Retinal pigment epithelial cell (primary cell): ENCODE measurements around the gene DPAGT1.

Experiments used
- DNase-seq: peaks from one replicate; pipeline ENCODE4 v3.0.0-alpha.2; 2010; ENCODE audit warnings: low read depth
- H3K4me3 ChIP-seq: 2 replicates; pipeline ENCODE4 v1.5.1; 2011; ENCODE audit warnings: mild to moderate bottlenecking, low read length, control low read depth, moderate library complexity
- TF ChIP-seq, protein P1 (sequence below): conservative IDR thresholded peaks from 2 replicates; pipeline ENCODE4 v1.5.1; 2011; ENCODE audit warnings: low read depth, low read length, control low read depth, inconsistent platforms

DPAGT1 gene

DNA sequence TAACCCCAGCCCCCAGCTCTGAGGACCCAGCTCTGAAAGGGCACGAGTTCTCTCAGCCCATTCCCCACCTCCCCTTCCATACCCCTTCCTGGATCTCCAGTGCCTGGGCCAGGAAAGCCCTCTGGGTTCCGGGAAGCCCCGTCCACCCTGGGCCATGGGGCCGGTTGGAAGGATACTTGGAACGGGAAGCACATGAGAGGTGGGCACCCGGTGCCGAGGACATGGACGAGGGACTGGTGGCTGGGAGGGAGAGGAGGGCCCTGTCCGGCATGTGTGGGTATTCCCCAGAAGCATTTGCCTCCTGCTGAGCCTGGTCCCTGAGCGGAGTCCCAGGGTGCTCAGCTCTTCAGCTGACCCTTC, 14.6 kb upstream of the DPAGT1 start:
- DNase-seq = no peak
- TF ChIP-seq, protein P1, sequence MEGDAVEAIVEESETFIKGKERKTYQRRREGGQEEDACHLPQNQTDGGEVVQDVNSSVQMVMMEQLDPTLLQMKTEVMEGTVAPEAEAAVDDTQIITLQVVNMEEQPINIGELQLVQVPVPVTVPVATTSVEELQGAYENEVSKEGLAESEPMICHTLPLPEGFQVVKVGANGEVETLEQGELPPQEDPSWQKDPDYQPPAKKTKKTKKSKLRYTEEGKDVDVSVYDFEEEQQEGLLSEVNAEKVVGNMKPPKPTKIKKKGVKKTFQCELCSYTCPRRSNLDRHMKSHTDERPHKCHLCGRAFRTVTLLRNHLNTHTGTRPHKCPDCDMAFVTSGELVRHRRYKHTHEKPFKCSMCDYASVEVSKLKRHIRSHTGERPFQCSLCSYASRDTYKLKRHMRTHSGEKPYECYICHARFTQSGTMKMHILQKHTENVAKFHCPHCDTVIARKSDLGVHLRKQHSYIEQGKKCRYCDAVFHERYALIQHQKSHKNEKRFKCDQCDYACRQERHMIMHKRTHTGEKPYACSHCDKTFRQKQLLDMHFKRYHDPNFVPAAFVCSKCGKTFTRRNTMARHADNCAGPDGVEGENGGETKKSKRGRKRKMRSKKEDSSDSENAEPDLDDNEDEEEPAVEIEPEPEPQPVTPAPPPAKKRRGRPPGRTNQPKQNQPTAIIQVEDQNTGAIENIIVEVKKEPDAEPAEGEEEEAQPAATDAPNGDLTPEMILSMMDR = no peak

DNA sequence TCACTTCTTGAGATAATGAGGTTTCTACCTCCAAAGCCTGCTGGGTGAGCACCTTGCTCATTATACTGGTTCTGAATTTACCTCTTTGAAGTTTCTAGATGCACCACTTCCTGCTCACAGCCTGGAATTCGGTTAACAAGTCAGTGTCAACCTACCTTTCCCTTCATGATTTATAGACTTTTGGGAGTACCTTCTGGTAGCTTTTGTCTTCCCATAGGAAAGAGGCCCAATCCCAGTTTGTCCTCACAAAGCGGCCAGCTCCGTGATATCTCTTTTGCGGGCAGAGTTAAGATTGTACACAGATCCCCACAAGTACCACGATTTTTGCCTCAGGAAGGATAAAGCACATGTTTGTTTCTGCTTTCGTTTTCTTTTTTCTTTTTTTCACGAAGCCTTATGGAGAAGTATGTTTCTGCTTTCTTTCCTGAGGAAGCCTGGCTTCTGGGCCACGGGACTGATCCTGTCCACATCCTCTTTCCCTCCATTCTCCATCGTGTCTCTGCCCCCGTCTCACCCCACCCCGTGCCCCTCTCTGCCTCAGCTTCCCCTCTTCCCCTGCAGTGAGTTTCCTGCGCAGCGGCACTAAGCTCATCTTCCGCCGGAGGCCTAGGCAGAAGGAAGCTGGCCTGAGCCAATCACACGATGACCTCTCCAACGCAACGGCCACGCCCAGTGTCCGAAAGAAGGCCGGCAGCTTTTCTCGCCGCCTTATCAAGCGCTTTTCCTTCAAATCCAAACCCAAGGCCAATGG, 14.0 kb upstream of the DPAGT1 start:
- DNase-seq = no peak
- TF ChIP-seq, protein P1 = no peak
- no peak overlapping the region for H3K4me3 ChIP-seq

More for the DNA sequence above, 14.6 kb upstream of the DPAGT1 start:
- H3K4me3 ChIP-seq = no peak overlapping the region

DNA sequence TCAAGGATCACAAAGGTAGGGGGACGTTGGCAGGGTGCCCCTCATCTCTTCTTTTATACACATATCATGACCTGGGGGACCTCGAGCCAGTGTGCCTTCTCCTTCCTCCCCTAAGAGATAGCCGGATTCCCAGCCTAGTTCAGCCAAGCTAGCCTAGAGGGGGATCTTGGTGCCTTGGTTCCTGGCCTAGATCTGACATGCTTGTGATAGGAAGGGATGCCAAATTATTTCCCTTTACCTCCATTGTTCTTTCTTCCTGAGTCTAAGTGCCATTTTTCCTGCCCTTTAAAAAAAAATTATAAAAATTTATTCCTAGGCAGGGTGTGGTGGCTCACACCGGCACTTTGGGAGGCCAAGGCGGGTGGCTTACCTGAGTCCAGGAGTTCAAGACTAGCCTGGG, 12.7 kb upstream of the DPAGT1 start:
- H3K4me3 ChIP-seq = no peak overlapping the region
- DNase-seq = no peak
- TF ChIP-seq, protein P1 = no peak

DNA sequence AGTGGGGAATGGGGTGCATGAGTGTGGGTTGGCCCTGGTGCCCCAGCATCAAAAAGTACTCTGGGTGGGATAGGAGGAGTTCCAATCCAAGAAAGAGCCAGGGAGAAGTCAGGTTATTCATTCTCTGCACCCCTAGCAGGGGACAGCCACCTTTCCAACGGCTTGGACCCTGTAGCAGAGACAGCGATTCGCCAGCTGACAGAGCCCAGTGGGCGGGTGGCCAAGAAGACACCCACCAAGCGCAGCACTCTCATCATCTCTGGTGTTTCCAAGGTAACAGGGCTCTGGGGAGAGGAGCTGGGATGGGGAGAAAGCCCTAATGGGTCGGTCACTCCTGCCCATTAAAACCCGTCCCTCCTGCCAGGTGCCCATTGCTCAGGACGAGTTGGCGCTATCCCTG, 12.1 kb upstream of the DPAGT1 start:
- TF ChIP-seq, protein P1 = no peak
- DNase-seq = no peak

DNA sequence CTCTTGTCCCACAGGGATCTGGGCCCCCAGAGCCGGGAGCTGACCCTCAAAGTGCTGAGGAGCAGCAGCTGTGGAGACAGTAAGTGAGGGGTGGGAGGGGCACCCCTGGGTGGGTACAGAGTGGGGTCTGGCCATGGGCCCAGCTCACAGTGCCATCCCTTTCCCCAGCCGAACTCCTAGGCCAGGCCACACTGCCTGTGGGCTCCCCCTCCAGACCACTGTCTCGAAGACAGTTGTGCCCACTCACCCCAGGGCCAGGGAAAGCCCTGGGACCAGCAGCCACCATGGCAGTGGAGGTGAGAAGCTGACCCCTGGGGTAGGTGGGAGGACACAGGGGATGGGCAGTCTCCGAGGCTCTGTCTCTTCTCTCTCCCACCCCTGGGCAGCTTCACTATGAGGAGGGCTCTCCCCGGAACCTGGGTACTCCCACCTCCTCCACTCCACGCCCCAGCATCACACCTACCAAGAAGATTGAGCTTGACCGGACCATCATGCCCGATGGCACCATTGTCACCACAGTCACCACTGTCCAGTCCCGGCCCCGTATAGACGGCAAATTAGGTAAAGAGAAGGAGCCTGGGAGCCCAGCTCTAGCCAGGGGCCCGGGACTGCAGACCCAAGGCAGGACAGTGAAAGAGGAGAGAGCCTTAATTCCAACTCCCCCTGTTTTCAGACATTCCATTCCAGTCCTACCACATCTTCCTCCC, 10.8 kb upstream of the DPAGT1 start:
- no peak for DNase-seq
- no peak overlapping the region for H3K4me3 ChIP-seq
- TF ChIP-seq, protein P1 = no peak

More for the DNA sequence above, 12.1 kb upstream of the DPAGT1 start:
- no peak overlapping the region for H3K4me3 ChIP-seq

DNA sequence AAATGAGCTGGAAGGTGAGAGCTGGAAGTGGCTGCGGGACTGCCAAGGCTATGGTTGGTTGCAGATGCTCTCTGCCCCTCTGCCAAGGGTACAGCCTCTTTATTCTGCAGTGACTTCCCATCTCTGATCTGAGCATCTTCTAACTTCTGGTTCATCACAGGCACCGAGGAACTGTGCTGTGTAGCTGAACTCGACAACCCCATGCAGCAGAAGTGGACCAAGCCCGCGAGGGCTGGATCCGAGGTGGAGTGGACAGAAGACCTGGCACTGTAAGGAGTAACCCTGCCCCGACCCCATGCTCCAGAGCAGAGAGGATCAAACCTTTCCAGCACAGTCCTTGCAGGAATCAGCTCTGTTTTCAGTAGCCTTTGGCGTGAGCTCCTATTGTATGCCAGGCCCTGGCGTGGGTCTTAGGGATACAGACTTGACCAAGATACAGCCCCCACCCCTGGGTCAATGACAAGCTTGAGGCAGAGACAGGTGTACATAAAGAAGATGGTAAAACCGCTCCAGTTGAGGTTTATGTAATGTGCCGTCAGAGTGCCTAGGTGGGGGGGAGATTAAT, 9.8 kb upstream of the DPAGT1 start:
- no peak for DNase-seq
- no peak overlapping the region for H3K4me3 ChIP-seq
- TF ChIP-seq, protein P1 = no peak
